ENCODE data around the gene CERK. TPM values are rescaled to one million over a fixed set of nuclear protein-coding genes. Genes with fewer than 3 reads are reported as not detected.
"Not testable (repeated sequence)": the region's sequence is repeated elsewhere in the genome, so short reads cannot be mapped to it uniquely, and the experiment has no call there.

The CERK gene
- total RNA-seq, 1 donor from 2014 or later: 46.3 TPM

DNA sequence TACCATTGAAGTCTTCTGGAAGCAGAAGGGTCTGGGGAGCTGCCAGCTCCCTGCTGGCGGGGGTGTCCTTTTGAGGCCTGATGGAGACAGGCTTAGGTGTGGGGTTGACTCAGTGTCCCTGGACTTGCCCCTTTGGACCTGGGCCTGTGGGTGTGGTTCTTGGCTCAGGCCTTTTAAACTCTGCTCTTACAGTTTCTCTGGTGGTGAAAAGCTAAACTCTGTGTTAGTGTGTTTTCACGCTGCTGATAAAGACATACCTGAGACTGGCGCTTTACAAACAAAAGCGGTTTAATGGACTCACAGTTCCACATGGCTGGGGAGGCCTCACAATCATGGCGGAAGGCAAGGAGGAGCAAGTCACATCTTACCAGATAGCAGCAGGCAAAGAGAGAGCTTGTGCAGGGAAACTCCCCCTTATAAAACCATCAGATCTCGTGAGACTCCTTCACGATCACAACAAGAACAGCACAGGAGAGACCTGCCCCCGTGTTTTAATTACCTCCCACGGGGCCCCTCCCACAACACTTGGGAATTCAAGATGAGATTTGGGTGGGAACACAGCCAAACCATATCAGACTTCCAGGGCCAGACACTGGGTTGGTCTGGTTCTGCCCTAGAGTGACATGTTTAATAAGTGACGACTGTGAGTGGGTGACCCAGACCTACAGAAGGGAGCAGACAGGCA lies 91.4 kb downstream of the CERK start:
- no peak overlapping the region for H3K4me3 ChIP-seq (ENCODE audit: low read depth, low read length)
- no peaks in the 10 kb centered on the region for H3K36me3 ChIP-seq (ENCODE audit: control insufficient read depth, insufficient read depth, low read length)
- H3K27me3 ChIP-seq (ENCODE audit: control insufficient read depth, insufficient read depth, low read length): no peaks in the 10 kb centered on the region
- TF ChIP-seq, protein P1, sequence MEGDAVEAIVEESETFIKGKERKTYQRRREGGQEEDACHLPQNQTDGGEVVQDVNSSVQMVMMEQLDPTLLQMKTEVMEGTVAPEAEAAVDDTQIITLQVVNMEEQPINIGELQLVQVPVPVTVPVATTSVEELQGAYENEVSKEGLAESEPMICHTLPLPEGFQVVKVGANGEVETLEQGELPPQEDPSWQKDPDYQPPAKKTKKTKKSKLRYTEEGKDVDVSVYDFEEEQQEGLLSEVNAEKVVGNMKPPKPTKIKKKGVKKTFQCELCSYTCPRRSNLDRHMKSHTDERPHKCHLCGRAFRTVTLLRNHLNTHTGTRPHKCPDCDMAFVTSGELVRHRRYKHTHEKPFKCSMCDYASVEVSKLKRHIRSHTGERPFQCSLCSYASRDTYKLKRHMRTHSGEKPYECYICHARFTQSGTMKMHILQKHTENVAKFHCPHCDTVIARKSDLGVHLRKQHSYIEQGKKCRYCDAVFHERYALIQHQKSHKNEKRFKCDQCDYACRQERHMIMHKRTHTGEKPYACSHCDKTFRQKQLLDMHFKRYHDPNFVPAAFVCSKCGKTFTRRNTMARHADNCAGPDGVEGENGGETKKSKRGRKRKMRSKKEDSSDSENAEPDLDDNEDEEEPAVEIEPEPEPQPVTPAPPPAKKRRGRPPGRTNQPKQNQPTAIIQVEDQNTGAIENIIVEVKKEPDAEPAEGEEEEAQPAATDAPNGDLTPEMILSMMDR (IDR thresholded peaks at IDR 0.05; ENCODE audit: insufficient read depth, low read length, poor library complexity, severe bottlenecking): no peak
- DNase-seq (ENCODE audit: low read depth): no peak

DNA sequence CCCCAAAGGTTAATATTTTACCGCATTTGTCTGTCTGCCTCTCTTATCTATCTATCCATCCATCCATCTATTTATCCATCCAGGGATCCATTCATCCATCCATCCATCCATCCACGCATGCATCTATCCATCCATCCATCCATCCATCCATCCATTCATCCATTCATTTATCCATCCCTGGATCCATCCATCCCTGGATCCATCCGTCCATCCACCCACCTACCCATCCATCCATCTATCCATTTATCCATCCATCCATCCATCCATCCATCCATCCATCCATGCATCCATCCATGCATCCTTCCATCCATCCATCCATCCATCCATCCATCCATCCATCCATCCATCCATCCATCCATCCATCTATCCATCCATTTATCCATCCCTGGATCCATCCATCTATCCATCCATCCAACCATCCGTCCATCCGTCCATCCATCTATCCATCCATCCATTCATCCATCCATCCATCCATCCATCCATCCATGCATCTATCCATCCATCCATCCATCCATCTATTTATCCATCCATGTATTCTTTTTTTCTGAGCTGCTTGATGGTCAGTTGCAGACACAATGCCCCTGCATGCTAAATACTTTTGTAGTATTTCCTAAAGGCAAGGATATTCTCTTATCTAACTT lies 95.1 kb downstream of the CERK start:
- H3K27me3 ChIP-seq (ENCODE audit: control insufficient read depth, insufficient read depth, low read length); DNase-seq (ENCODE audit: low read depth); H3K4me3 ChIP-seq (ENCODE audit: low read depth, low read length); H3K36me3 ChIP-seq (ENCODE audit: control insufficient read depth, insufficient read depth, low read length): not testable (repeated sequence)

DNA sequence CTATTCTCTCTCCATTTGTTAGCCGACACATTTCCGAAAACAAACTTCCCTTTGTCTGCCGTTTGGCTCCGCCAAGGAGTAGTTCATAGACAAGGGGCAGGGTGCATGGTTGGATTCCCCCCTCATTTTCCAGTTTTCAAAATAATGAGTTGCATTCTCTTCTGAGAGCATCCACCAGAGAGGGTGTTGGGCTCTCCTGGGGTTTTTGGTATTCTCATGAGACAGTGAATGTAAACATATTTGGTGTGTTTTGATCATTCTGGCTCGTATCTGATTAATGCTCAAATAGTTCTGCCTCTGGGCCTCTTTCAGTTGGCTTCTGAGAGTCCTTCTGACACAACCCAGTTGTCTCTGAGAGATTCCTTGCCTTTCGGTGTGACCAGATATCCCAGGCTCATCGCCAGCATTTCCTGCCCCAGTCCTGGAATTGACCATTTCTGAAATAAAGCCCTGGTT lies 96.2 kb downstream of the CERK start:
- DNase-seq (ENCODE audit: low read depth): no peak
- H3K4me3 ChIP-seq (ENCODE audit: low read depth, low read length): no peak overlapping the region

DNA sequence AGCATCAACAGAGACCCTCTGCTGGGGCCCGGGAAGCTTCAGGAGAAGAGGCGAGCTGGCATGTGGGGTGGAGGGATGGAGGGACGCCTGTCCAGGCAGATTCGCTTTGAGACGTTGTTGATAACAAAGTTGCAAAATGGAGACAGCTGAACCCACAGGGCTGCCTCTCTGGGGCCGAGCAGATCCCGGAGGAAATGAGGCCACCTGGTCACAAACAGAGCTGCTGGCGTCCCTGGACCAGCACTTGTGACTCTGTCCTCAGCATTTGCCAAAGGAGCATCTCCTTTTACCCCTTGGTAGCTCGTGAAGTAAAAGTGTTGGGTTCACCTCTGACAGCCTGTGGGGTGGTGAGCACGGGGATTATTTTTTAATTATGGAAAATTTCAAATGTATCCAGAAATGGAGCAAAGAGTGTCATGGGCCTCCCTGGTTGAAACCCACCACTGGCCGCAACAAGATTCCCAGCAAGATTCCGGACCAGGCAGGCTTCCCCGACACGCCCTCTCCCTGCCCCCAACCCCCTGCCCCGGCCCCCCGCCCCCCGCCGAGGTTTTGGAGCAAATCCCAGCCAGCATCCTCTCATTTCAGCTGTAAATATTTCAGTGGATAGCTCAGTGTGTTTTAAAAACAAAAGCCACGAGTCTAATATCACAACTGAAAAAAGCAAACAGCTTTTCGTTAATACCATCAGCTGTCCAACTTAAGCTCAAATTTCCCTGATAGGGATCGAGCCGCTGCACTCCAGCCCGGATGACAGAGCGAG lies 97.6 kb downstream of the CERK start:
- DNase-seq (ENCODE audit: low read depth): no peak
- no peaks in the 10 kb centered on the region for H3K36me3 ChIP-seq (ENCODE audit: control insufficient read depth, insufficient read depth, low read length)
- H3K27me3 ChIP-seq (ENCODE audit: control insufficient read depth, insufficient read depth, low read length): no peaks in the 10 kb centered on the region
- TF ChIP-seq, protein P1 (IDR thresholded peaks at IDR 0.05; ENCODE audit: insufficient read depth, low read length, poor library complexity, severe bottlenecking): no peak
- H3K4me3 ChIP-seq (ENCODE audit: low read depth, low read length): no peak overlapping the region

More for the DNA sequence above, 96.2 kb downstream of the CERK start:
- Histone ChIP-seq H3K27me3 (ENCODE audit: control insufficient read depth, insufficient read depth, low read length) (no peaks in the 10 kb centered on the region), H3K36me3 (ENCODE audit: control insufficient read depth, insufficient read depth, low read length) (no peaks in the 10 kb centered on the region)
- TF ChIP-seq, protein P1 (IDR thresholded peaks at IDR 0.05; ENCODE audit: insufficient read depth, low read length, poor library complexity, severe bottlenecking): no peak

DNA sequence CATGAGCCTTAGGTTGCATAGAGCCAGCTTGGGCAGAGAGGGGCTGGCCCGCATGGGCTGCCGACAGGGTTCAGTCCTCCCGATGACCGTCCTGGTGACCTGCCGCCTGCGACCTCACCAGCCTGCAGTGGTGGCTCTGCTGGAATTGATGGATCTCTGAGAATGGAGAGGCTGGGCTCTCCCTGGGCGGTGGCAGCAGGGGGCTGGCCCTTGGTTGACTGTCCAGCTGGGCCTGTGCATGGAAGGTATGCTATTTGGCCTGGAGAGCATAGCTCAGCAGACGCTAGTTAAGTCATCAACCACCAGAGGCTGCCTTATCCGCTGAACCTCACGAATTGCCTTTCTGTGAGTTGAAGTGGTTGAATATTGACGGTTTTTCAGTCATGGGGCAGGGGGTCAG lies 98.2 kb downstream of the CERK start:
- no peak overlapping the region for H3K4me3 ChIP-seq (ENCODE audit: low read depth, low read length)
- H3K36me3 ChIP-seq (ENCODE audit: control insufficient read depth, insufficient read depth, low read length): no peaks in the 10 kb centered on the region
- H3K27me3 ChIP-seq (ENCODE audit: control insufficient read depth, insufficient read depth, low read length): no peaks in the 10 kb centered on the region
- DNase-seq (ENCODE audit: low read depth): no peak
- TF ChIP-seq, protein P1 (IDR thresholded peaks at IDR 0.05; ENCODE audit: insufficient read depth, low read length, poor library complexity, severe bottlenecking): no peak

Measured in kidney epithelial cell (primary cell).